Esophagus squamous epithelium (tissue), 4 donors: ENCODE results near the gene FAM171A2.

ENCODE experiments used
- CTCF ChIP-seq, 6 experiments: fragments of 450-650 bp in 4 of 6; fragments of 200-600 bp in 2 of 6; sonication (generic) in 2 of 6; IDR thresholded peaks; one replicate each; pipeline ENCODE4 v1.5.1; 2016 to 2019; ENCODE audit warnings: antibody characterized with exemption in 6 of 6, mild to moderate bottlenecking in 4 of 6, moderate library complexity in 4 of 6
- POLR2A ChIP-seq, 4 donors: fragments of 450-650 bp; IDR thresholded peaks; one replicate each; pipeline ENCODE4 v1.6.1; 2017; ENCODE audit warnings: antibody characterized with exemption in 4 of 4, mild to moderate bottlenecking in 4 of 4, moderate library complexity in 3 of 4

DNA sequence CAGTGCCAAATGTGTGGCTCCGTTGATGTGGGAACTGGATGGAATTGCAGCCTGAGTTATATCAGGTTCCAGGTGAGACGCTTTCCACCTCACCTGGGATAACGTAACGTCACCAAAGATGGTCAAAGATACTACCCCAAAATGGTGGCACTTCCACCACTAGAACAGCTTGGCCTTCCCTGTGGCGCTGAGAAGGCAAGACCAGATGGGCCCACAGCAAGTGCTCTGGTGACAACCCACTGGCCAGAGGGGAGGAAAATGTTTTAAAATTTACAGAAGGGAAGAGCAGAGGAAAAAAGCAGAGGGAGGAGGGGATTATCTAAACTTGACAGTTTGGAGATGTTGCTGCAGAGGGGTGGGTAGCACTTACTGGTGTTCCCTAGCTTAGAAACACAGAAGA lies 33.3 kb upstream of the FAM171A2 start:
- TF ChIP-seq CTCF (IDR thresholded peaks at IDR 0.05): no peak
- TF ChIP-seq POLR2A (IDR thresholded peaks at IDR 0.05): no peak
